Brain pericyte (primary cell): Measurements from ENCODE around the gene XPO6.

ENCODE experiments used
- DNase-seq: peaks from one replicate; pipeline ENCODE4 v3.0.0-alpha.2; 2012; ENCODE audit warnings: low read depth, low spot score

XPO6 gene

DNA sequence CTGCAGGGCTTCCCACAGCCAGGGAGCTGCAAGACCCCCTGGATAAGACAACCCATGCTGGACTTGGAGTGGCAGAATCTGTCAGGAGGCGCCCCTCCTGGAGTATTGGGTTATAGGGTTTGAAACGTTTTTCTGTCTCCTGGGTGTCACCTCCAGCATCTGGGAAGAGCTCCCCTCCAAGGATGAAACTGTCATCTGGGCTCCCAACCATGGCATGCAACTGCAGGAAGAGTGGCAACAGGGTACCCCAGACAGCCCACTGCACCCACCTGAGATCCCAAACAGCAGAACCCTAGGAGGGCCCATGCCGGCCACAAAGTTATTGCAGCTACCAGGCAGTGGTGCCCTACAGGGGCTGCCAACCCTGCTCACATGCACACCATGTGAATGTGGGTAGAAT lies 147.6 kb downstream of the XPO6 start:
- no peak for DNase-seq

DNA sequence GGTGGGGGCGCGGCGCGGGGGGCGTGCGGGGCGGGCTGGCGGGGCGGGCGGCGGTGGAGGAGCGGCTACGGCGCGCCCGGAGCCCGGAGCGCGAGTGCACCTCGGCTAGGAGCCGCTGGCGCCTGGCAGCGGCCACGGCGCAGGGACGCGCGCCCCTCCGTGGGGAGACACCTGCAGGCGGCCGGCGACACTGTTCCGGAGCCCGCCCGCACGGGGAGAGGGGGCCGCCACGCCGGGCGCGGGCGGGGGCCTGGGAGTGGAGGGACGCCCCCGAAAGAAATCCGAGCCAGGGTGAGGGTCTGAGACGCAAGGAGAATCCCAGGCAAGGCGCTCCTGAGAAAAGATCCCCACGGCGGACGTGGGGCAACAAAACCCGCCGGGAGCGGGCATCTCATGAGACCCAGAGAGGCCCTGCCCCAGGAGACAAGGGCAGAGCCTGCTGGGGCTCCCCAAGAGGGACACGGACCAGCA lies 148.1 kb downstream of the XPO6 start, which contains the start of gene GSG1L:
TSS of gene GSG1L (minus strand) at position 124 of the 471 bp plus-strand sequence. CDS start 290 bp downstream, outside the sequence.
- no peak for DNase-seq

DNA sequence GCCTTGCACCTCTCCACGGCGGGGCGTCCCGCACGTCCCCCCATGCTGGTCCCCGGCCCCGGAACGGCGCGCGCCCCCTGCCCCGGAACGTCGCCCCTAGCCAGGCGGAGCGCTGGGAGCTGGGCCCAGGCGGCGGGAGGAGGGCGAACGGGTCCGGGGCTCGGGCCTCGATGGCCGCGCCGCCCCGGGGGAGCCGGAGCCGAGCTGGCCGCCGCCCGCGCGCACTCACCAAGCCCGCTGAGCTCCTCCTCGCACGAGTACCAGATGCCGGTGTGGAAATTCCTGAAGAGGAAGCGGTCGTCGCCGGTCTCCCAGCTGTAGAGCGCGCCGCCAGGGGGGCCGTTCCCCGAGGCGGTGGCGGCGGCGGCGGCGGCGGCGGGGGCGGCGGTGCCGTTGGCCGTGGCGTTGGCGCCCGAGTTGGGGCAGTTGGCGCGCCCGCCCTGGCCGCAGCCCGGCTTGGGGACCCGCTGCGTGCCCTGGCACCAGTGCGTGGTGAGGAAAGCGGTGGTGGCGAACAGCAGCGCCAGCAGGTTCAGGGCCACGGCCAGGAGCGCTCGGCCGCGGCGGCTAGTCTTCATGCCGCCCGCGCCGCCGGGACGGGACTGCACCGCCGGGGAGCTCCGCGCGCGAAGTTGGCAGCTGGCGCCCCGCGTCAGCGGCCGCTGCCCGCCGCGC lies 148.8 kb downstream of the XPO6 start:
- DNase-seq, result no peak

DNA sequence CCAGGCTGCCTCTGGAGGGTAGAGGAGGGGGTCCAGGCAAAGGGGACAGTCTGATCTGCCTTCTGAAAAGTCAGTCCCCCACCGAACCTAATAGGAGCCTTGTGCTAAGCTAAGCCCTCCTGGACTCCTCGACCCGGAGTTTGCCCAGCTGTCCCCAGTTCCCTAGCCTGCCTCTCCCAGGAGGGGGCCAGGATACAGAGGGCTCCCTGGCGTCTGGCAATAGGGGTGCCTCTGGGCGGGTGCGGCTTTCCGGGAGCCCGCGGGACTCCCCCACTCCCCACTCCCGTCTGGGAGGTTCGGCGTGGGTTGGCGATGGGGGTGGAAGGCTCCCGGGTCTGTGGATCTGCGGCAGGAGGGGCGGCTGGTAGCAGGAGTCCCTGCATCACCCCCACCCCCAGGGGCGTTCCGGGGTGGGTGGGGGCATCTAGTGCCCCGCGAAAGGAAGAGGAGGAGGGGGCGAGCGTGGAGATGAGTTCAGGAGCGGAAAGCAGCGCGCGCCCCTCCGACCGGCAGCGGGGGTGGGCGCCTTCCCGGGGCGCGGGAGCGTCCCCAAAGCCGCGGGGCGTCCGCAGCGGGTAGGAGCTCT lies 149.4 kb downstream of the XPO6 start:
- no peak for DNase-seq

DNA sequence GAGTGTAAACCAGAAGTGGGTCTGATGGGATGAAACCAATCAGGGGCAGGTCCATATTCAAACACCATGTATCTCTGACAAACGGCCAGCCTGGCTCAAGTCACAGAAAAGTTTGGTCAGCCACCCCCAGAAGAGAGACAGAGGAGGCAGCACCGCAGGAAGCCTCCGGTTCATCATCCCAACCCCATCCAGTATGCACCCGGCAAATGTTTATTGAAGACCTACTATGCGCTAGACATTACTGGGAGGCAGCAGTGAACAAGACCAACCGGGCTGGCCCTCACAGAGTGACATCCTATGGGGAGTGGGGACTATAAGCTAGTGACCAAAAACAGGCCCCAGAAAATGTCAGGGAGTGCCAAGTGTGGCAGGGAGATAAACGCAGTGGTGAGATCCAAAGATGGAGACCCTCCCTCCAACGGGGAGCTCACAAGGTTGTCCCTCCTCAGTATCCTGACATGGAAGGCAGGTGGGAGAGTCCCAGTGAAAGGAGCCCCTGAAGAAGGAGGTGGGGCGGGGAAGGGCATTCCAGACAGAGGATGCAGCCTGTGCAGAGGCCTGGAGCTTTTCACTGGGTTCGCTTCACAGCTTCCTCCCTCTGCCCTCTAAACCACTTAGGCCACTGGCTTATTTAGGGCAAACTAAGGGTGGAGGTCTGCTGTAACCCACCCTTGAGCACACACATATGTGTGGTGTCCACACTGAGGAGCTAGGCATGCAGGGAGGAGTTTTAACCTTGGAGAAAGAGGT lies 150.2 kb downstream of the XPO6 start:
- no peak for DNase-seq

DNA sequence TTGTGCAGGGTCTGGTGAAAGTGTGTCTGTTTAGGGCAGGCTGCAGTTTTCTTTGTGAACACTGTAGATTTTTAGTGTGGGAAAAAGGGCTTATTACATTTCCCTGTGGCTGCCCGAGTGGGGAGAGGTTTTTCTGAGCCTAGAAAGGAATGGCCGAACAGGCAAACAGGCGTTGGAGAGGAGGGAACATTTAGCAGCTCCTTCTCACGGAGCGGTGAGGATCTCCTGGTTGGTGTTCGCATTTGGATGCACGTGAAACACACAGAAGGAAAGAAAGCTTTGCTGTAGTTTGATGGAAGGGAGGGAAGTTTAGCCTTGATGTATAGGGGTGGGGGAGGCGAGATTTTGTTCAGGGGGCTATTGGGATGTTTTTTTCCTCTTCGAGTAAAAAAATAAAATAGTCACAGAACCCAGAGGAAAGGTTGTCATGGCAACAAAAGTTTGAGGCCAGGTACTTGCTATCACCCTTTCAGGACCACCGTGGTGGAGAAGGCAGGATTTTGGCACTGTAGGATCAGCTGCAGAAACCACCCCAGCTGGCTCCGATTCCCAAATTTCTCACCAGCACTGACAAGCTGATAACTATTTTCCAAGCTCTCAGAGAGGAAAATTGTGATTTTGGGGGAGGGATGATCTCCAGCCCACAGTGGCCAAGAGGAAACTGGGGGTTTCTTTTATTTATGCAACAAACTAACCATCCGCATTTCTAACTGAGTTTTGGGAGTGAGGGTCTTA lies 151.8 kb downstream of the XPO6 start:
- DNase-seq, result no peak

DNA sequence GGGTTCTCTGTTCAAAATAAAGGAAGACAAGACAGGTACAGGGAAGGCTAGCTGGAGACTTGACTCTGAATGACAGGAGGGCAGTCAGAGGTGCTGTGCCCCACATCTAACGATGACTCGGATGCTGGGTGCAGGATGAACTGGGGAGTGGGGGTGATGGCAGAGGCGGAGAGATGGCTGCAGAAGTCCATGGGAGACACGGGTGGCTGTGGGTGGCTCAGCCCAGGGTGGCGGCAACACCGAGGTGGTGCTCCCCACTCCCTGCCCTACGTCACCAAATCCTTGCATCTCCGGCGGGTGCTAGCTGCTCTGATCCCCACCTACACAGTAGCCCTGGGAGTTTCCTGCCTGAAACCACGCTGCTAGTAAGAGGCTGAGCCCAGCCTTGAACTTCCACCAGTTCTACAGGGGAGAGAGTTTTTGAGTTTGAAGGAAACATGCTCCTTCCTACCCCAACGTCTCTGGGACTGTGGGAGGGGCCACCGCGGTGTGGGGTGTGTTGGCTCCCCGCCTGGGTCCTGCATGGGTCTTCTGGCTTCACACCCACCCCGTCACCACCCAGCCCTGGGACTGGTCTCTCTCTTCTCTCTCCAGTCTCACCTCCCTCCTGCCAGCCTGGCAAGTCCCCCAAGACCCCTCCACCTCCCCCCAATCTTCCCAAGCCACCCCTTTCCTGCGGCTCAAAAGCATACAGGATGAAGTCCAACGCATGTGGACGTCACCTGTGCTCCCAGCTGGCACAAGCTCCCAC lies 152.8 kb downstream of the XPO6 start:
- no peak for DNase-seq

DNA sequence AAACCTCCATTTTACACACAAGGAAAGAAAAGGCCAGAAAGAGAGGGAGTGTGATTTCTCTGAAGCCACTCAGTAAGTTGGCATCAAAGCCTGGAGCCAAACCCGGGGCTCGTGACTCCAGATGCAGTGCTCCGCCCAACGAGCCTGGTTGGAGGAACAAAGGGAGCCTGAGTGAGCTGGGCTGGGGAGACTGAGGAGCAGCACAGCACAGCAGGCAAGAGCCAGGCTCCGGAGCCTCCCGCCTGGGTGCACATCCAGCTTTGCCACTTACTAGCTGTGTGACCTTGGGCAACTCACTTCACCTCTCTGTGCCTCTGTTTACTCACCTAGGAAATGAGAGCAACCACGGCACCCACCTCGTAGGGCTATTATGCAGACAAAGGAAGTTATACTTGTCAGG lies 153.8 kb downstream of the XPO6 start:
- DNase-seq, result no peak

DNA sequence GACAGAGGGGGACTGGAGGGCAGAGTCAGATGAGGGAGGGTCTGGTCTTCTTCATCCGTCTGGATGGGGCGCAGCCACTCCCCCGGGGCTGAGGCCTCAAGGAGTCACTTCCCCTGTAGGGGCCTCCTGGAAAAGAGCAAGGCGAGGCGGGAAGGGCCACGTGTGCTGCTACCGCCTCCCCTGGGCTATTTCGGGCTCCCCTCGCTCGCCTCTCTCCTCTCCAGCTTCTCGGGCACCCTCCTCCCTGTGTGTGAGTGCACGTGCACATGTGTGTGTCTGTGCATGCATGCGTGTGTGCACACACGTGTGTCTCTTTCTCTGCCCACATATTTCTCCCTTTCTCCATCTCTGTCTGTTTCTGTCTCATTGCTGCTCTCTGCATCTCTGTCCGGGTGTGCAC lies 158.3 kb downstream of the XPO6 start:
- no peak for DNase-seq

DNA sequence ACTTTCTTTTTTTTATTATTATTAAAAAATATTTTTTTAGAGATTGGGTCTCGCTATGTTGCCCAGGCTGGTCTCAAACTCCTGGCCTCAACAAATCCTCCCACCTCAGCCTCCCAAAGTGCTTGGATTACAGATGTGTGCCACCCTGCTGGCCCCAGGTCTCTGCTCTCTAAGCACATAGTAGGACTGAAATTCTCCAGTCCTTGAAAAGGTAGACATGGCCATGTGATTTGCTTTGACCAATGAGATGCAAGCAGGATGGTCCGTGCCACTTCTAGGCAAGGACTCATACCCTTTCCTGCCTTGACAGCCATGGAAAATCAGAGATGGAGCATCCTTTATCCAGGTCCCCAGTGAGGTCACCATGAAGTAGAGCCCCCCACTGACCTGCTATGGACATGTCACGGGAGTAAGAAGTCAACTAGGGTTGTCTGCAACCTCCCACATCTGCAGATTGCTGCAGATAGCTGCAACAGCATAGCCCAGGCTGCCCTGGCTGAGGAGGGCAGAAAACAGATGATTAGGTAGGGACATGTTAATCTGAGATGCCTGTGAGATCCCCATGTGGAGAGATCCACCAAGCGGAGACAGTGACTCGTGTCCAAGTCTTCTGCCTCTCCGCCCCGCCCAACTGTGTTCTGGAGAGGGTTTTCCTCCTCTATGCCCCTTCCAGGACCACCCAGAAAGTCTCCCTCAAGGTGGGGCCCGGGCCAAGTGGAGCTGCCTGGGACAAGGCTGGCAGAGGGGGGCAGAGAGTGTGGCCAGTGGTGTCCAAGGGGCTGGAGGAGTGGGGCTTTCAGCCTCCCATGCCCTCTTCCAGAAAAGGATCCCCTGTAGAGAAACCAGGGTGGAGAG lies 159.3 kb downstream of the XPO6 start:
- DNase-seq, result no peak

DNA sequence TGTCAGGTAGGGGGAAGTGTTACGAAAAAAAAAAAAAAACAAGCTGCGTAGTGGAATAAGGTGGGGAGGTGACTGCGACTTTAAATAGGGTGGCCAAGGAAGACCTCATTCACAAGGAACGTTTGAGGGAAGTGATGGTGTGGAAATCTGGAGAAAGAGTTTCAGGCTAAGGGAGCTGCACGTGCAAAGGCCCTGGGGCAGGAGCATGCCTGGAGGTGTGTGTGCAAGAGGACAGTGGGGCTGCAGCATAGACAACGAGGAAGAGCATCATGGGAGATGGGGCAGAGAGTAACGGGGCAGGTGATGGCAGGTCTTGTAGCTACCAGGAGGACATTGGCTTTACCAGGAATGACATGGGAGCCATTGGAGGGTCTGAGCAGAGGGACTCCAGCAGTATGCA lies 160.3 kb downstream of the XPO6 start:
- no peak for DNase-seq
